PC-9 (cell line): Measurements from ENCODE around the gene TRPM5.

Experiments
- EZH2 ChIP-seq: fragments of 200-600 bp; sonication (generic); IDR thresholded peaks from 2 replicates; pipeline ENCODE4 v1.8.0; 2017; ENCODE audit warnings: antibody characterized with exemption, low read depth
- TF ChIP-seq, protein P1 (sequence below): fragments of 200-600 bp; sonication (generic); conservative IDR thresholded peaks from 2 replicates; pipeline ENCODE4 v1.6.1; 2017; ENCODE audit warnings: mixed run types, antibody characterized with exemption, mild to moderate bottlenecking, moderate library complexity

DNA sequence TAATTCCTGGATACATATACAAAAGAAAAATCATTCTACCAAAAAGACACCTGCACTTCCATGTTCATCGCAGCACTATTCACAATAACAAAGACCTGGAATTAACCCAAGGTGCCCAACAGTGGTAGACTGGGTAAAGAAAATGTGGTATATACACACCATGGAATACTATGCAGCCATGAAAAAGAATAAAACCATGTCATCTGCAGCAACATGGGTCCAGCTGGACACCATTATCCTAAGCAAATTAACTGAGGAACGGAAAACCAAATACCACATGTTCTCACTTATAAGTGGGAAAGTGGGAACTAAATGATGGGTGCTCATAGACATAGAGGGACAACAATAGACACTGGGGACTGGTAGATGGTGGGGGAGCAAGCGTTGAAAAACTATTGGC lies 4.5 kb downstream of the TRPM5 start:
- TF ChIP-seq, protein P1, sequence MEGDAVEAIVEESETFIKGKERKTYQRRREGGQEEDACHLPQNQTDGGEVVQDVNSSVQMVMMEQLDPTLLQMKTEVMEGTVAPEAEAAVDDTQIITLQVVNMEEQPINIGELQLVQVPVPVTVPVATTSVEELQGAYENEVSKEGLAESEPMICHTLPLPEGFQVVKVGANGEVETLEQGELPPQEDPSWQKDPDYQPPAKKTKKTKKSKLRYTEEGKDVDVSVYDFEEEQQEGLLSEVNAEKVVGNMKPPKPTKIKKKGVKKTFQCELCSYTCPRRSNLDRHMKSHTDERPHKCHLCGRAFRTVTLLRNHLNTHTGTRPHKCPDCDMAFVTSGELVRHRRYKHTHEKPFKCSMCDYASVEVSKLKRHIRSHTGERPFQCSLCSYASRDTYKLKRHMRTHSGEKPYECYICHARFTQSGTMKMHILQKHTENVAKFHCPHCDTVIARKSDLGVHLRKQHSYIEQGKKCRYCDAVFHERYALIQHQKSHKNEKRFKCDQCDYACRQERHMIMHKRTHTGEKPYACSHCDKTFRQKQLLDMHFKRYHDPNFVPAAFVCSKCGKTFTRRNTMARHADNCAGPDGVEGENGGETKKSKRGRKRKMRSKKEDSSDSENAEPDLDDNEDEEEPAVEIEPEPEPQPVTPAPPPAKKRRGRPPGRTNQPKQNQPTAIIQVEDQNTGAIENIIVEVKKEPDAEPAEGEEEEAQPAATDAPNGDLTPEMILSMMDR: no peak
- no peak for TF ChIP-seq EZH2
